GM12865 (cell line): Measurements from ENCODE around the gene NIFK.

ENCODE experiments used
- DNase-seq: peaks from one replicate; pipeline ENCODE4 v3.0.0; 2010; ENCODE audit warnings: low read depth
- H3K4me3 ChIP-seq: 2 replicates; pipeline ENCODE4 v1.5.1; 2011; ENCODE audit warnings: mild to moderate bottlenecking, low read depth, low read length, control low read depth
- CTCF ChIP-seq: IDR thresholded peaks from 2 replicates; pipeline ENCODE4 v1.5.1; 2011; ENCODE audit warnings: low read length, control low read depth, low read depth, inconsistent platforms; ENCODE audit not compliant: insufficient read depth; ENCODE audit errors: missing control alignments

NIFK gene

GRCh38 chr2:121774235-121774634 is 37.6 kb upstream of the NIFK start:
- no peak for DNase-seq
- no peak overlapping the region for H3K4me3 ChIP-seq
- TF ChIP-seq CTCF = no peak

GRCh38 chr2:121771976-121772742 is 35.5 kb upstream of the NIFK start:
- no peak overlapping the region for H3K4me3 ChIP-seq
- no peak for DNase-seq
- no peak for TF ChIP-seq CTCF

- DNase-seq = no peak
- no peak for TF ChIP-seq CTCF
- no peak overlapping the region for H3K4me3 ChIP-seq
These were observed 31.6 kb upstream of the NIFK start for GRCh38 chr2:121768143-121768755.

GRCh38 chr2:121766624-121767023 is 29.9 kb upstream of the NIFK start:
- no peak overlapping the region for H3K4me3 ChIP-seq
- no peak for DNase-seq
- TF ChIP-seq CTCF = no peak

- TF ChIP-seq CTCF = no peak
- DNase-seq = no peak
These were observed 28.1 kb upstream of the NIFK start for GRCh38 chr2:121764681-121765228.

GRCh38 chr2:121755237-121756111 is 18.8 kb upstream of the NIFK start, which contains the start of gene TSN:
Gene TSN (plus strand): TSS chr2:121755651. CDS start chr2:121755780, 129 bp downstream.
- DNase-seq = peak; percentile 98
- TF ChIP-seq CTCF = no peak
- peak within 1 kb of the TSS; percentile 88 for H3K4me3 ChIP-seq

More at GRCh38 chr2:121764681-121765228, 28.1 kb upstream of the NIFK start:
- no peak overlapping the region for H3K4me3 ChIP-seq
